B cell (primary cell): ENCODE results near the gene ATP1A4. TPM values are rescaled to one million over a fixed set of nuclear protein-coding genes. Genes with fewer than 3 reads are reported as not detected.

Experiments
- ATAC-seq: fragments of 200-7000 bp; cut with Tn5 transposase; one replicate; pipeline ENCODE4 v1.10.0; 2021; ENCODE audit warnings: low read depth, mild to moderate bottlenecking, moderate number of reproducible peaks, moderate library complexity
- CTCF ChIA-PET: fragments of 350-600 bp; sonication (Branson Sonifier 250); formaldehyde crosslinking; loops from one replicate; lab custom pipeline; 2021; ENCODE audit warnings: antibody characterized with exemption, inconsistent platforms; lab: Charles Lee
- POLR2A ChIA-PET: fragments of 350-600 bp; sonication (Branson Sonifier 250); formaldehyde crosslinking; loops from one replicate; lab custom pipeline; 2021; ENCODE audit warnings: antibody characterized with exemption; lab: Charles Lee
- DNase-seq: peaks from one replicate; pipeline ENCODE4 v3.0.0; 2013
- H2AFZ ChIP-seq: 2 replicates; pipeline ENCODE4 v1.6.1; 2012; ENCODE audit warnings: mild to moderate bottlenecking, low read depth, low read length; ENCODE audit not compliant: insufficient read depth, poor library complexity, severe bottlenecking
- H3K27ac ChIP-seq, 2 donors: 1 replicate in 1 of 2; 2 replicates in 1 of 2; pipeline ENCODE4 v1.5.1; 2012 to 2013; ENCODE audit warnings: low read length in 2 of 2, mild to moderate bottlenecking in 2 of 2, moderate library complexity in 1 of 2
- H3K27me3 ChIP-seq, 4 experiments: fragments of 200-600 bp in 1 of 4; sonication (generic) in 1 of 4; replicated peaks in 1 of 4; 1 replicate in 2 of 4; 2 replicates in 2 of 4; pipeline versions ENCODE4 v1.6.1 to v1.7.0; 2013 to 2016; ENCODE audit warnings: low read length in 3 of 4, mild to moderate bottlenecking in 2 of 4, mixed read lengths in 1 of 4, moderate library complexity in 1 of 4; ENCODE audit not compliant: insufficient read depth in 4 of 4, control insufficient read depth in 3 of 4; ENCODE audit errors: control extremely low read depth in 1 of 4
- H3K36me3 ChIP-seq, 2 experiments: replicated peaks in 1 of 2; 1 replicate in 1 of 2; 2 replicates in 1 of 2; pipeline versions ENCODE4 v1.6.1 to v1.7.1; 2013; ENCODE audit warnings: low read length in 1 of 2; ENCODE audit not compliant: insufficient read depth in 2 of 2, control insufficient read depth in 1 of 2; ENCODE audit errors: control extremely low read depth in 1 of 2, extremely low read depth in 1 of 2
- H3K4me1 ChIP-seq, 2 donors: fragments of 200-600 bp in 1 of 2; sonication (generic) in 1 of 2; 1 replicate in 1 of 2; 2 replicates in 1 of 2; pipeline versions ENCODE4 v1.5.1 to v1.6.1; 2013 to 2017; ENCODE audit warnings: low read length in 2 of 2; ENCODE audit not compliant: control insufficient read depth in 2 of 2, insufficient read depth in 2 of 2
- H3K4me2 ChIP-seq: replicated peaks from 2 replicates; pipeline ENCODE3; 2012; ENCODE audit warnings: mild to moderate bottlenecking, low read depth, low read length; ENCODE audit not compliant: poor library complexity, severe bottlenecking
- H3K4me3 ChIP-seq, 5 experiments: fragments of 200-600 bp in 1 of 5; sonication (generic) in 1 of 5; 1 replicate in 3 of 5; 2 replicates in 2 of 5; pipeline versions ENCODE4 v1.5.1 to v1.7.0; 2011 to 2016; ENCODE audit warnings: low read length in 4 of 5, mild to moderate bottlenecking in 4 of 5, low read depth in 2 of 5, control low read depth in 1 of 5, moderate library complexity in 1 of 5; ENCODE audit not compliant: insufficient read depth in 1 of 5; ENCODE audit errors: control extremely low read depth in 1 of 5, extremely low read depth in 1 of 5
- H3K79me2 ChIP-seq: fragments of 200-600 bp; sonication (generic); one replicate; pipeline ENCODE4 v1.6.0; 2016; ENCODE audit warnings: low read length; ENCODE audit not compliant: control insufficient read depth, insufficient read depth
- H3K9ac ChIP-seq: fragments of 200-600 bp; sonication (generic); 2 replicates; pipeline ENCODE4 v1.6.1; 2017; ENCODE audit warnings: mild to moderate bottlenecking, low read length, moderate library complexity
- H3K9me3 ChIP-seq, 3 donors: one replicate each; pipeline versions ENCODE4 v1.6.1 to v1.7.1; 2013; ENCODE audit warnings: low read length in 2 of 3; ENCODE audit not compliant: control insufficient read depth in 2 of 3, insufficient read depth in 1 of 3; ENCODE audit errors: control extremely low read depth in 1 of 3
- H4K20me1 ChIP-seq: 2 replicates; pipeline ENCODE4 v1.6.0; 2012; ENCODE audit warnings: mild to moderate bottlenecking, low read length; ENCODE audit not compliant: insufficient read depth, control insufficient read depth, poor library complexity, severe bottlenecking
- H3K27ac Mint-ChIP-seq: one replicate; pipeline ENCODE4 v1.8.0; 2021; ENCODE audit warnings: mixed read lengths
- H3K27me3 Mint-ChIP-seq: one replicate; pipeline ENCODE4 v1.8.0; 2021; ENCODE audit warnings: mixed read lengths
- H3K4me1 Mint-ChIP-seq: one replicate; pipeline ENCODE4 v1.8.0; 2021; ENCODE audit warnings: mixed read lengths
- H3K4me3 Mint-ChIP-seq: one replicate; pipeline ENCODE4 v1.8.0; 2021; ENCODE audit warnings: mixed read lengths
- H3K9me3 Mint-ChIP-seq: one replicate; pipeline ENCODE4 v1.8.0; 2022; ENCODE audit warnings: mixed read lengths; ENCODE audit not compliant: insufficient read depth
- EZH2 ChIP-seq: IDR thresholded peaks from 2 replicates; pipeline ENCODE4 v1.6.1; 2012; ENCODE audit warnings: borderline replicate concordance, low read depth, mild to moderate bottlenecking, moderate library complexity, low read length; ENCODE audit not compliant: insufficient read depth, poor library complexity, severe bottlenecking
- whole genome bisulfite sequencing: methylation state at CpG from one replicate; pipeline ENCODE4 v1.1.5; 2013; ENCODE audit warnings: missing lambda C conversion rate; ENCODE audit not compliant: insufficient coverage; 5-methylcytosine and 5-hydroxymethylcytosine counted together
- intact Hi-C: fragments of 100-400 bp; cut with micrococcal nuclease; formaldehyde crosslinking; loops from one replicate; pipeline ENCODE4 v1.10.0; 2022
- polyA plus RNA-seq: library from polyadenylated mRNA; depleted of rRNA; stranded (reverse); fragments of >200 nt; gene quantifications from 2 replicates; pipeline ENCODE4 v1.2.3, GENCODE V29; 2012
- total RNA-seq, 2 donors: library from RNA; stranded (reverse); fragments of 120-200 nt in 1 of 2; gene quantifications; 1 replicate in 1 of 2; 2 replicates in 1 of 2; pipeline versions ENCODE4 v1.2.3 to v1.2.4, GENCODE V29; 2013 to 2022
- TF ChIP-seq, protein P1 (sequence below): fragments of 200-600 bp; IDR thresholded peaks from one replicate; pipeline ENCODE4 v1.8.0; 2022; ENCODE audit warnings: antibody characterized with exemption, mild to moderate bottlenecking

ATP1A4 gene
- total and polyA plus RNA-seq, 2 donors (not counting 1 experiment from before 2014, with no cell fraction given), result 0.12 TPM; not detected in 1

DNA sequence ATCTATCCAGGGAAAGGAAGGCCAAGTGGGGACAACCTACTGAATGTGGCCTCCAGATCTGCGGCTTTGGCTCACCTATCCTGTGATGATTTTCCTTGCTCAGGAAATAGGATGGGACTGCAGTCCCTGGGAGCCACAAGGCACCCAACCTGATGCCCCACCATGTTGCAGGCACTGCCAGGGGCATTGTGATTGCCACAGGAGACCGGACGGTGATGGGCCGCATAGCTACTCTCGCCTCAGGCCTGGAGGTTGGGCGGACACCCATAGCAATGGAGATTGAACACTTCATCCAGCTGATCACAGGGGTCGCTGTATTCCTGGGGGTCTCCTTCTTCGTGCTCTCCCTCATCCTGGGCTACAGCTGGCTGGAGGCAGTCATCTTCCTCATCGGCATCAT lies 24.0 kb upstream of the ATP1A4 start:
- CTCF ChIA-PET, result no interaction called here
- ATAC-seq, result no peak
- H4K20me1 ChIP-seq, result no peaks in the 10 kb centered on the region

DNA sequence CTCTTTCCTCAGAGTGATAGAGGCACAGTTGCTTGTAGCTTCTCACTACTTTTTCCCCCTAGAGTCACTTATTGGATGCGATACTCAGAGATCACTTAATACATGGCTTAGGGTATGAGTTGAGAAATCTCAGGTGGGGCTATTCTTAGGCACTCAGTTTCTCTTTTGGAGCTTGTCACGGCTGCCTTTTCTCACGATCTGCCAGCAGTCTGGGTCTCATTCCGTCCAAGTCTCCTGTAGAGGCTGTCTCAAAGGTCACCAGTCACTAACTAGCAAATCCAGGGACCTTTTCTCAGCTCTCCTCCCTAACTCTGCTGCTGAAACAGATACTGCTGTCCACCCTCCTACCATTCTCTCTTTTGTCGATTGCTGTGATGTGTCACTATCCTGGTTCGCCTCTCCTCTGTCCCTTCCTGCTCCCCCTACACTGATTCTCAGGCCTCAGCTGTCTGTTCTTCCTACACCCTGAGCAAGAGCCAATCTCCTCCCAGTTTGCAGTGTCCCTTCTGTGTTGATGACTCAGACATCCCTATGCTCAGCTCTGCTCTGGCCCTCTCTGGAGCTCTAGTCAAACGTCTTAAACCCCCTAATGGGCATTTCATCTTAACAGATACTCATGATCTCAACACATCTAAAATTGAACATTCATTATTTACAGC lies 23.4 kb upstream of the ATP1A4 start:
- no peak overlapping the region for H3K4me3 Mint-ChIP-seq
- no peaks in the 10 kb centered on the region for H4K20me1 ChIP-seq
- H3K4me3 ChIP-seq, result no peak overlapping the region
- no peaks in the 10 kb centered on the region for H3K9me3 ChIP-seq
- DNase-seq (no peak), ATAC-seq (no peak)
- H3K9ac ChIP-seq, result no peak overlapping the region
- H3K4me1 Mint-ChIP-seq, result no peaks in the 10 kb centered on the region
- H3K27me3 ChIP-seq, result peaks cover 0 to 9% (median 2%) of the 10 kb centered on the region in 4 experiments
- H2AFZ ChIP-seq, result no peak overlapping the region
- no peak overlapping the region for H3K27ac Mint-ChIP-seq
- no peak overlapping the region for H3K27ac ChIP-seq
- no peaks in the 10 kb centered on the region for H3K36me3 ChIP-seq
- WGBS, result 82% methylated on average over 4 of the region's 7 CpGs
- TF ChIP-seq EZH2, result no peak
- TF ChIP-seq, protein P1, sequence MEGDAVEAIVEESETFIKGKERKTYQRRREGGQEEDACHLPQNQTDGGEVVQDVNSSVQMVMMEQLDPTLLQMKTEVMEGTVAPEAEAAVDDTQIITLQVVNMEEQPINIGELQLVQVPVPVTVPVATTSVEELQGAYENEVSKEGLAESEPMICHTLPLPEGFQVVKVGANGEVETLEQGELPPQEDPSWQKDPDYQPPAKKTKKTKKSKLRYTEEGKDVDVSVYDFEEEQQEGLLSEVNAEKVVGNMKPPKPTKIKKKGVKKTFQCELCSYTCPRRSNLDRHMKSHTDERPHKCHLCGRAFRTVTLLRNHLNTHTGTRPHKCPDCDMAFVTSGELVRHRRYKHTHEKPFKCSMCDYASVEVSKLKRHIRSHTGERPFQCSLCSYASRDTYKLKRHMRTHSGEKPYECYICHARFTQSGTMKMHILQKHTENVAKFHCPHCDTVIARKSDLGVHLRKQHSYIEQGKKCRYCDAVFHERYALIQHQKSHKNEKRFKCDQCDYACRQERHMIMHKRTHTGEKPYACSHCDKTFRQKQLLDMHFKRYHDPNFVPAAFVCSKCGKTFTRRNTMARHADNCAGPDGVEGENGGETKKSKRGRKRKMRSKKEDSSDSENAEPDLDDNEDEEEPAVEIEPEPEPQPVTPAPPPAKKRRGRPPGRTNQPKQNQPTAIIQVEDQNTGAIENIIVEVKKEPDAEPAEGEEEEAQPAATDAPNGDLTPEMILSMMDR, result no peak
- no peaks in the 10 kb centered on the region for H3K9me3 Mint-ChIP-seq
- ChIA-PET CTCF (no interaction called here), POLR2A (no interaction called here)
- peaks cover 40% of the 10 kb centered on the region for H3K27me3 Mint-ChIP-seq
- H3K4me2 ChIP-seq, result no peak overlapping the region
- intact Hi-C loops, result no loop called here
- H3K4me1 ChIP-seq, result no peaks in the 10 kb centered on the region
- H3K79me2 ChIP-seq, result no peaks in the 10 kb centered on the region

More for the DNA sequence above, 24.0 kb upstream of the ATP1A4 start:
- H2AFZ ChIP-seq, result no peak overlapping the region
- no peak overlapping the region for H3K27ac ChIP-seq
- H3K9me3 ChIP-seq, result no peaks in the 10 kb centered on the region
- no peak overlapping the region for H3K4me3 Mint-ChIP-seq
- H3K27me3 ChIP-seq, result peaks cover 0 to 4% (median 2%) of the 10 kb centered on the region in 4 experiments
- H3K4me3 ChIP-seq, result no peak overlapping the region
- TF ChIP-seq EZH2, result no peak
- TF ChIP-seq, protein P1, result no peak
- no peak overlapping the region for H3K9ac ChIP-seq
- no peaks in the 10 kb centered on the region for H3K9me3 Mint-ChIP-seq
- peaks cover 34% of the 10 kb centered on the region for H3K27me3 Mint-ChIP-seq
- no peaks in the 10 kb centered on the region for H3K4me1 Mint-ChIP-seq
- H3K4me1 ChIP-seq, result no peaks in the 10 kb centered on the region
- DNase-seq, result no peak
- POLR2A ChIA-PET, result no interaction called here
- no peaks in the 10 kb centered on the region for H3K36me3 ChIP-seq
- intact Hi-C loops, result no loop called here
- H3K27ac Mint-ChIP-seq, result no peak overlapping the region
- no peaks in the 10 kb centered on the region for H3K79me2 ChIP-seq
- 94% methylated on average over 9 of the region's 9 CpGs for WGBS
- no peak overlapping the region for H3K4me2 ChIP-seq
